Loucy (cell line): Measurements from ENCODE around the gene PPP6R1.

Experiments used
- EZH2phosphoT487 ChIP-seq: fragments of 200-600 bp; IDR thresholded peaks from 2 replicates; pipeline ENCODE4 v1.6.1; 2018; ENCODE audit warnings: antibody characterized with exemption, mild to moderate bottlenecking, moderate library complexity, borderline replicate concordance
- TF ChIP-seq, protein P1 (sequence below): fragments of 200-600 bp; sonication (generic); conservative IDR thresholded peaks from 2 replicates; pipeline ENCODE4 v1.5.1; 2014; ENCODE audit warnings: mild to moderate bottlenecking, antibody characterized with exemption, low read length

DNA sequence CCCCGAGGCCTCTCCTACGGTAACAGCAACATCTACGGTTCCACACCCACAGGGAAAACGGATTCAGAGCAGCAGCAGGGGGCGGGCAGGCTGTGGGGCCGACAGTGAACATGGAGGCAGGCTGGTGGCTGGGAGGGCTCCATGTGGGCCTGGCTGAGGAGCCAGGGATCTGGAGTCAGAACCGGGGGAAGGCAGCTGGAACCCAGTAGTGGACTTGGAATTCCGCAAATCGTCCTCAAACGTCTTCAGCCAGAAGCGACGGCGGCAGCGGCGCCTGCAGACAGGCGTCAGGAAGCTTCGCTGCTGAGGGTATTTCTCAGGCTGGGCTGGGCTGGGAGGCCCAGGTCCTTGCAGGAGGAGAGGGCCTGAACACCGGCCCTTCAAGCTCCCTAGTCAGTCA is 32.0 kb downstream of the PPP6R1 start:
- TF ChIP-seq, protein P1, sequence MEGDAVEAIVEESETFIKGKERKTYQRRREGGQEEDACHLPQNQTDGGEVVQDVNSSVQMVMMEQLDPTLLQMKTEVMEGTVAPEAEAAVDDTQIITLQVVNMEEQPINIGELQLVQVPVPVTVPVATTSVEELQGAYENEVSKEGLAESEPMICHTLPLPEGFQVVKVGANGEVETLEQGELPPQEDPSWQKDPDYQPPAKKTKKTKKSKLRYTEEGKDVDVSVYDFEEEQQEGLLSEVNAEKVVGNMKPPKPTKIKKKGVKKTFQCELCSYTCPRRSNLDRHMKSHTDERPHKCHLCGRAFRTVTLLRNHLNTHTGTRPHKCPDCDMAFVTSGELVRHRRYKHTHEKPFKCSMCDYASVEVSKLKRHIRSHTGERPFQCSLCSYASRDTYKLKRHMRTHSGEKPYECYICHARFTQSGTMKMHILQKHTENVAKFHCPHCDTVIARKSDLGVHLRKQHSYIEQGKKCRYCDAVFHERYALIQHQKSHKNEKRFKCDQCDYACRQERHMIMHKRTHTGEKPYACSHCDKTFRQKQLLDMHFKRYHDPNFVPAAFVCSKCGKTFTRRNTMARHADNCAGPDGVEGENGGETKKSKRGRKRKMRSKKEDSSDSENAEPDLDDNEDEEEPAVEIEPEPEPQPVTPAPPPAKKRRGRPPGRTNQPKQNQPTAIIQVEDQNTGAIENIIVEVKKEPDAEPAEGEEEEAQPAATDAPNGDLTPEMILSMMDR, result no peak
- no peak for TF ChIP-seq EZH2phosphoT487
